Stomach (tissue), 4 donors: ENCODE results near the gene MLLT11.

Experiments used
- EP300 ChIP-seq: sonication (generic); formaldehyde crosslinking; IDR thresholded peaks from one replicate; pipeline ENCODE4 v1.6.1; 2017; ENCODE audit warnings: antibody characterized with exemption
- POLR2A ChIP-seq, 4 donors: fragments of 450-650 bp; IDR thresholded peaks; one replicate each; pipeline ENCODE4 v1.6.1; 2016; ENCODE audit warnings: antibody characterized with exemption in 4 of 4, control low read depth in 2 of 4, mild to moderate bottlenecking in 1 of 4, moderate library complexity in 1 of 4
- POLR2AphosphoS5 ChIP-seq, 3 donors: sonication (generic); formaldehyde crosslinking; IDR thresholded peaks; one replicate each; pipeline ENCODE4 v1.6.1; 2016; ENCODE audit warnings: antibody characterized with exemption in 3 of 3
- TF ChIP-seq, protein P1 (sequence below), 7 experiments: fragments of 450-650 bp in 4 of 7; fragments of 200-600 bp in 3 of 7; sonication (generic) in 3 of 7; IDR thresholded peaks; one replicate each; pipeline ENCODE4 v1.5.1; 2016 to 2019; ENCODE audit warnings: antibody characterized with exemption in 7 of 7, control low read depth in 2 of 7, mild to moderate bottlenecking in 1 of 7

DNA sequence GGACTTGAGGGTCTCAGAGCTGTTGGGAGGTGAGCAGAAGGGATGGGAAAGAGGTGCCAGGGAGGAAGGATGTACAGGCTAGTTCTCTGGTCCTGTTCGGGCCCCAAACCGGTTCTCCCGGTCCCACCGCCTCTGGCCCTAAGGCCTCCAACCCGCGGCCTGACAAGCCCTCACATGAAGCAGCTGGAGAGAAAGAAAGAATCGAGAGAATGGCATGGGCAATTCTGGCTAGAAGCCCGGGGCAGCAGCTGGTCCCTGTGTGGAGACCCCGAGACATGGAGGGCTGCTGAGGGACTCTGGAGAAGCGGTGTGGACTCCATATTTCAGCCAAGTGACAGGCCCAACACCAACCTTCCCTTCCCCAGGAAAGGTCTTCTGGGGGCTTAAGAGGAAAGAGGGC, 1.5 kb upstream of the MLLT11 start:
- TF ChIP-seq, protein P1, sequence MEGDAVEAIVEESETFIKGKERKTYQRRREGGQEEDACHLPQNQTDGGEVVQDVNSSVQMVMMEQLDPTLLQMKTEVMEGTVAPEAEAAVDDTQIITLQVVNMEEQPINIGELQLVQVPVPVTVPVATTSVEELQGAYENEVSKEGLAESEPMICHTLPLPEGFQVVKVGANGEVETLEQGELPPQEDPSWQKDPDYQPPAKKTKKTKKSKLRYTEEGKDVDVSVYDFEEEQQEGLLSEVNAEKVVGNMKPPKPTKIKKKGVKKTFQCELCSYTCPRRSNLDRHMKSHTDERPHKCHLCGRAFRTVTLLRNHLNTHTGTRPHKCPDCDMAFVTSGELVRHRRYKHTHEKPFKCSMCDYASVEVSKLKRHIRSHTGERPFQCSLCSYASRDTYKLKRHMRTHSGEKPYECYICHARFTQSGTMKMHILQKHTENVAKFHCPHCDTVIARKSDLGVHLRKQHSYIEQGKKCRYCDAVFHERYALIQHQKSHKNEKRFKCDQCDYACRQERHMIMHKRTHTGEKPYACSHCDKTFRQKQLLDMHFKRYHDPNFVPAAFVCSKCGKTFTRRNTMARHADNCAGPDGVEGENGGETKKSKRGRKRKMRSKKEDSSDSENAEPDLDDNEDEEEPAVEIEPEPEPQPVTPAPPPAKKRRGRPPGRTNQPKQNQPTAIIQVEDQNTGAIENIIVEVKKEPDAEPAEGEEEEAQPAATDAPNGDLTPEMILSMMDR (IDR thresholded peaks at IDR 0.05) = no peak
- TF ChIP-seq EP300 (no peak), POLR2A (IDR thresholded peaks at IDR 0.05) (no peak), POLR2AphosphoS5 (IDR thresholded peaks at IDR 0.05) (peak in 2 of 3 donors; percentile 20 to 46)
